ENCODE measurements around the gene GPR42.
"Not testable (repeated sequence)": the region's sequence is repeated elsewhere in the genome, so short reads cannot be mapped to it uniquely, and the experiment has no call there.

Gene GPR42

DNA sequence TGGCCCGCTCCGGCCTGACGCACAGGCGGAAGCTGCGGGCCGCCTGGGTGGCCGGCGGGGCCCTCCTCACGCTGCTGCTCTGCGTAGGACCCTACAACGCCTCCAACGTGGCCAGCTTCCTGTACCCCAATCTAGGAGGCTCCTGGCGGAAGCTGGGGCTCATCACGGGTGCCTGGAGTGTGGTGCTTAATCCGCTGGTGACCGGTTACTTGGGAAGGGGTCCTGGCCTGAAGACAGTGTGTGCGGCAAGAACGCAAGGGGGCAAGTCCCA is 18.8 kb upstream of the GPR42 start:
- no peak overlapping the region for H3K4me3 ChIP-seq (ENCODE audit: low read length)
- TF ChIP-seq ZNF274 (IDR thresholded peaks at IDR 0.05; ENCODE audit: low read depth, low read length): no peak

DNA sequence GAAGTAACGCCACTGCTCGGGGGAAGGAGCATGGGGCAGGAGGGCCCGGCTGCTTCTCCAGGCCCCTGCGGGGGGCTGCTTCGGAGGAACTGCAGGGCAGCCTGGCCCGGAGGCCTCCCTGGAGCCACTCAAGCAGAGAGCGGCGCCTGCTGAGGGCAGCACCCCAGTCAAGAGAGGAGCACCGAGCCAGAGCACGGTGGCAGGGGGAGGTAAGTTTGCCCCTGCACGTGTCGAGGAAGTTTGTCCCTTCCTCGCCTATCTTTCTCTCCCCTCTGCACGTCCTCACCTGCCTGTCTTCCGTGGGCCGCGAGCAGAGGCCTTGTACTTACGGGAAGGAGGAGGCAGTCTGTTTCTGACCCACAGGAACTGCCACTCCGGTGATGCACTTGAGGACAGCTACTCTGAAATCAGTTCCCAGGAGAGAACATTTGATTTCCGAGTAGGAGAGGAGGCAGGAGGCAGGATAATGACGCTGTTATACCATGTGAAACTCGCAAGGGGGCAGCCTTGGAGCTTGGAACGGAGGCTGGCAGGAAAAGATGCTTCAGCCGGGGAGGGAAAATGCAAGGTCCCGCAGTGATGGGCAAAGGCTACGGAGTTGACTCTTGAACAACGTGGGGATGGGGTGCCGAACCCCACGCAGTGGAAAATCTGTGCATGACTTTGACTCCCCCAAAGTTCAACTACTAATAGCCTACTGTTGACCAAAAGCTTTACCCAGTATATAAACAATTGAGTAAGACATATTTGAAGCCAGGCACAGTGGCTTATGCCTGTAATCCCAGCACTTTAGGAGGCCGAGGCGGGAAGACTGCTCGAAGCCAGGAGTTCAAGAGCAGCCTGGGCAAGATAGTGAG is 18.2 kb upstream of the GPR42 start:
- H3K4me3 ChIP-seq (ENCODE audit: low read length): no peak overlapping the region
- TF ChIP-seq ZNF274 (IDR thresholded peaks at IDR 0.05; ENCODE audit: low read depth, low read length): no peak

DNA sequence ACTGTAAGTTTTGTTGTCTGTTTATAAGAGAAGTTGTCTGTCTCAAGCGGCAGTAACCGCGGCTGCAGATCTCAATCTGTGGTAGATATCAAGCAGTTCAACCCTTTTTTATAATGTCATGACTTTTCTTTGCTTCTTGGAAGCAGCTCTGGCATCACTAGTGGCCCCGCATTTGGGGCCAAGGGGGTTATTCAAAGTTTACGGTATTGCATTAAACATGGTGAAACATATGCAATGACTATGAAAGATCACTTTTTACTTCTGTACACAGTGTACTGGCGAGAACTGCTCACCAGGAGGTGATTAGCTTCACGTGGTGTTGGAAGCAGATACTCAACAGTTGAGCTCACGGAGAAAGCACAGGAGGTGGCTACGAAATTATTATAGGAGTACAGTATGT is 17.2 kb upstream of the GPR42 start:
- no peak overlapping the region for H3K4me3 ChIP-seq (ENCODE audit: low read length)
- no peak for TF ChIP-seq ZNF274 (IDR thresholded peaks at IDR 0.05; ENCODE audit: low read depth, low read length)

DNA sequence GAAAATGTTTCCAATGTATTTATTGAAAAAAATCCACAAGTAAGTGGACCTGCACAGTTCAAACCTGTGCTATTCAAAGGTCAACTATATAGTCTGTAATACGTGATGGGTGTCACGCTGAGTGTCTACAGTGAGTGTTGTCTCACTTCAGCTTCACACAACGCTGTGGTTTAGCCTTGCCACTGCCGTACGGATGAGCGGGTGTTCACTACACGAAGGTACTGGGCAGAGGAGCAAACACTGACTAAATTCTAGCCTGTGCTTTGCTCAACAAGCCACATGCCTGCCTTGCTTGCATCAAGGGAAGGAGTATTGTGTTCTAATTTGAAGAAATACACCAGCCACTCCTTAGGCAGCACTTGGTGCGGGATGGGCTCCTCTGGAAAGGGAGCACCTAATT is 16.0 kb upstream of the GPR42 start:
- TF ChIP-seq ZNF274 (IDR thresholded peaks at IDR 0.05; ENCODE audit: low read depth, low read length): no peak
- H3K4me3 ChIP-seq (ENCODE audit: low read length): no peak overlapping the region

DNA sequence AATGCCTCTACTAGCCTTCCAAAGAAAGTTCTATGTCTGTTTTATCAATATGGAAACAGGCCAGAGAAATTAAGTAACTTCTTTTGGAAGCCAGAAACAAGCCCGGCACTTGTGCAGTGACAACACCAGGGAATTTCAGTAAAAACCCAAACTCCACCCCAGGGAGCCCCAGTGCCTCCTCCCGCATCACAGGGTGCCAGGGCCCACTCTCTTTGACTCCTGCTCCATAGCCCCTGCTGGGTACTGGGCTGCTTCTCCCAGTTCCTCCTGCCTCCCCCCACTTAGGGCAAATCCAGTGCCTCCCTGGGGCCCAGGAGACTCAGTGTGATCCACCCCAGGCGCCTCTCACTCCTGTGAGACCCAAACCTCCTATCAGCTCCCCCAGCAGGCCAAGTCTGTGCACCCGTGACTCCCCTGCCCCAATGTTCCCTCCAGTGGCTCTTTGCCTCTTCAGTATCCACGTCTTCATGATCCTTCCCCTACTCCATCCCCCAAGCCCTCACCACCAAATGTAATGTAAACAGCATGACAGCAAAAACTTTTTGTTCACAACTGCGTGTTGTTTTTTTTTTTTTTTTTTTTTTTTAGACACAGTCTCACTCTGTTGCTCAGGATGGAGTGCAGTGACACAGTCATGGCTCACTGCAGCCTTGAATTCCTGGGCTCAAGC is 14.9 kb upstream of the GPR42 start:
- no peak for TF ChIP-seq ZNF274 (IDR thresholded peaks at IDR 0.05; ENCODE audit: low read depth, low read length)
- H3K4me3 ChIP-seq (ENCODE audit: low read length): no peak overlapping the region

DNA sequence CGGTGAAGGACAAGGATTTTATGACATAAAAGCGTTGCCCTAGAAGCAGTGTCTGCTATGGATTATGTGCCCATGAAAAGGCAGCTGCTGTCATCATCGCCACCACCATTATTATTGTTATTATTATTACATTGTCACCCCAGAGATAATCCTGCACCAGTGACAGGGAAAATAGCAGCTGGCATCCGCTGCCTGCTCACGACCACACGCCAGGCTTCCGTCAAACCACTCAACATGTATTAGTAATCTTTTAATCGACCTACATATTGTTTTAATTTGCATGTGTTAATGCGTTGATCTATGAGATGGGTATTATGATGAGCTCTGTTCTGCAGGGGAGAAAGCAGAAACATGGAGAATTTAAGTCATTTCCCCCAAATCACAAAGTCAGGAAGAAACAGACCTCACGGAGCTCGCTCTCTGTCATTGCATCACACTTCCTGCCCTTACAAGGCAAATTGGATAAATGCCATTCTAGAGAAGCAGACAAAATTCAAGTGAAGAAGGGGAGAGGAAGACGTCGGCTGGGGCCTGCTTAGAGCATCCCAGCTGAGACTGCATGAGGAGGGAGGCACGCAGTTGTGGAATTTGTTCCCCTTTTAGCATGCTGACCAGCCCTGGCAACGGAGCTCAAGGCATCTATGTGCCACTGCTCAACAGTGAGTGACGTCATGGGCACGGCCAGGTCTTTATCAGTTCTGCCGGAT is 12.8 kb upstream of the GPR42 start, which contains the start of gene FFAR3:
Gene FFAR3, plus strand, starts transcription at position 594 of the 707 bp plus-strand sequence. CDS start 431 bp downstream, outside the sequence.
- TF ChIP-seq ZNF274 (IDR thresholded peaks at IDR 0.05; ENCODE audit: low read depth, low read length): no peak
- no peak within 1 kb of the TSS for H3K4me3 ChIP-seq (ENCODE audit: low read length)

DNA sequence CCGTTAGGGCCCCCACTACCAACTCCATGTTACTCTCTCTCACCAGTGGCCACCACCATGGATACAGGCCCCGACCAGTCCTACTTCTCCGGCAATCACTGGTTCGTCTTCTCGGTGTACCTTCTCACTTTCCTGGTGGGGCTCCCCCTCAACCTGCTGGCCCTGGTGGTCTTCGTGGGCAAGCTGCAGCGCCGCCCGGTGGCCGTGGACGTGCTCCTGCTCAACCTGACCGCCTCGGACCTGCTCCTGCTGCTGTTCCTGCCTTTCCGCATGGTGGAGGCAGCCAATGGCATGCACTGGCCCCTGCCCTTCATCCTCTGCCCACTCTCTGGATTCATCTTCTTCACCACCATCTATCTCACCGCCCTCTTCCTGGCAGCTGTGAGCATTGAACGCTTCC is 12.0 kb upstream of the GPR42 start:
- H3K4me3 ChIP-seq (ENCODE audit: low read length): not testable (repeated sequence)

DNA sequence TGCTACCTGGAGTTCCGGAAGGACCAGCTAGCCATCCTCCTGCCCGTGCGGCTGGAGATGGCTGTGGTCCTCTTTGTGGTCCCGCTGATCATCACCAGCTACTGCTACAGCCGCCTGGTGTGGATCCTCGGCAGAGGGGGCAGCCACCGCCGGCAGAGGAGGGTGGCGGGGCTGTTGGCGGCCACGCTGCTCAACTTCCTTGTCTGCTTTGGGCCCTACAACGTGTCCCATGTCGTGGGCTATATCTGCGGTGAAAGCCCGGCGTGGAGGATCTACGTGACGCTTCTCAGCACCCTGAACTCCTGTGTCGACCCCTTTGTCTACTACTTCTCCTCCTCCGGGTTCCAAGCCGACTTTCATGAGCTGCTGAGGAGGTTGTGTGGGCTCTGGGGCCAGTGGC is 11.5 kb upstream of the GPR42 start:
- H3K4me3 ChIP-seq (ENCODE audit: low read length): not testable (repeated sequence)

DNA sequence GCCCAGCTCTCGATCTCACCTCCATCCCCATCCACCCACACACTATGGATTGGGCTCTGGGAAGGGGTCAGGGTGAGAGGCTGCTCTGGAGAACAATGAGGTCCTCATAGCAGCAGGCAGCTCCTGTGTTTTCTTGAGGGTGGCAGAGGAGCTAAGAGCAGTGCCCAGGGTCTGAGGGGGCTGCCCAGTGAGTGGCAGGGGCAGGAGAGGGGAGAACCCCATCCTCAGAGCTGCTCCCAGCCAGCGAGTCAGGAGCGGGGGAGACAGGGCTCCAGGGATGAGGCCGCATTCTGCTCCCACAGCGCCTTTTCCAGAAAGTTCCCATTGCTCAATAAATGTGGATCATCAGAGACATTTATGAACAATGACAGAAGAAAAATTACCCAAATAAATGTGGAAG is 10.8 kb upstream of the GPR42 start:
- H3K4me3 ChIP-seq (ENCODE audit: low read length): not testable (repeated sequence)

DNA sequence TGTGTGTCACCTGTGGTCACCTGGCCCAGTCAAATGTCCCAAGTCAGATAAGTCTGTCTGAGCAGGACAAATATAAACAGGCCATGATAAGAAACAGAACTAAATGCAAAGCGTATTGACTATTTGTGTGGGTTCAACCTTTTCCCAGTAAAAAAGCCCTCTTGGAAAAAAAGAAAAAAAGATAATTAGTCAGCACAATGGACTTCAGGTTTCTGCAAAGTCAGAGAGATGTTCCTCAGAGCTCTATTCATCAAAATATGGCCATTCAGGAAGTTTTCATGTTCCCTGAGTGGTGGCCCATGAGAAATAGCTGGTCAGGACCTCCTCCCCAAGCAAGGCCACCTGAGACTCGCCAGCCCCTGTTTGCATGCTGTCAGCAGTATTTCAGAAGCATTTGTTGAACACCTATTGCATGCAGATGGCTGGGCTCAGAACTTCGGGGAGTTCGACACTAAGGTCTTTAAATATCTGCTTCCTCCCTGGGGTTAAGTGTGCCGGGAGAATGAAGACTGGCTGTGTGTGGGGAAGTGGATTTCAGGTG is 9.9 kb upstream of the GPR42 start:
- no peak overlapping the region for H3K4me3 ChIP-seq (ENCODE audit: low read length)
- TF ChIP-seq ZNF274 (IDR thresholded peaks at IDR 0.05; ENCODE audit: low read depth, low read length): no peak

DNA sequence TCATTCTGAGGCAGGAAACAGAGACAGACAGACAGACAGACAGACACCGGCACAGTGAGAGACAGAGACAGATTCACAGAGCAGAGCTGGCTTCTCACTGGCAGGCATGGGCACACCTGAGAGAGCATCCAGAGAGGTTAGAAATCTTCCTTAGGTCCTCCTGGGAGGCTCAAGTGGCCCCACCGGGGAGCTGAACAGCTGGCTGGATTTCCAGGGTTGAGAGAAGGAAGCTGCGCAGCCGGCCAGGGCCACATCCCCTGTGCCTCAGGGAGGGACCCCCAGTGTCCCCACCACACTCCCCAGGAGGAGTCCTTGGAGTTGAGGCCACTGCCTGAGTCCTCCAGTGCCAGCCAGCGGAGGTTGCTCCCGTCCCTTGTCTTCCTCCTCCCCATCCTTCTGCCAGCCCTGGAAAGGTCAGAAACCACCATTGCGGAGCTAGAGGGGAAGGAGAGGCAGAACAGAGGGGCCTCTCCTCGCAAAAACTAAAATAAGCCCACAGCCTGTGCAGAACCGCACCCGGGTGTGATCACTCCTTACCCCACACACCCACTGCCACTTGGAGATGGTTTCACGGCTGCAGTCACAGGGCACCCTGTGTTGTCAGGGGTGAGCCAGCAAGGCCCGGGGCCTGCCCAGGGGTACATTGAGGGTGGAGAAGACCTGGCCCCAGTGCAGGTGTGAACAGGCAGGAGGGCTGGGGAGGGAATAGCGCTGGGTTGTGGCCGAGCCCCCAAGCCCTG is 8.4 kb upstream of the GPR42 start:
- H3K4me3 ChIP-seq (ENCODE audit: low read length): no peak overlapping the region
- no peak for TF ChIP-seq ZNF274 (IDR thresholded peaks at IDR 0.05; ENCODE audit: low read depth, low read length)

DNA sequence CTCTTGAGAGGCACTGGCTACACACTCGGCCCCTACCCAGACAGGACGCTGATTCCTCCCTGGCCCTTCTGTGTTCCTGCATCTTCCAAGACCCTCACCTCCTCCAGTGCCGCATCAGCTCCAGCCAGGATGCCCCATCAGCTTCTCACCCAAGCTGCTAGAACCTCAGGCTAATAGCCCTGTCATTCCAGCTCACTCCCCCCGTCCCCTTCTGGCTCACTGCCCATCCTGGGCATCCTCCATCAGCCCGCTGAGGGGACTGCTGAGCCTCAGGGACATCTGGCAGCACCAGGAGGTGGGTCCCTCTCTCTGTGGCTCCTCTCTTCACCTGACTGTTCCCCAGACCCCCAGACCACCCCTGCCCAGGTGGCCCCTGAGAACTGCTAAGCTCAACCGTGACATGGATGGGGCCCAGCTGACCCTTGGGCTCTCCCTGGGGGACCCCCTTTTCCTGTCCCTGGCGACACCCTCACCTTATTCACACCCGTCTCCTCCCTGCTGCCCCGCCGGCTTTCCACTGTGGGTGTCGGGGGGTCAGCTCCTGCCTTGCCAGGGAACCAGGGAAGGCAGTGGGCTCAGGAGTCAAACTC is 7.8 kb upstream of the GPR42 start:
- H3K4me3 ChIP-seq (ENCODE audit: low read length): no peak overlapping the region
- TF ChIP-seq ZNF274 (IDR thresholded peaks at IDR 0.05; ENCODE audit: low read depth, low read length): no peak

DNA sequence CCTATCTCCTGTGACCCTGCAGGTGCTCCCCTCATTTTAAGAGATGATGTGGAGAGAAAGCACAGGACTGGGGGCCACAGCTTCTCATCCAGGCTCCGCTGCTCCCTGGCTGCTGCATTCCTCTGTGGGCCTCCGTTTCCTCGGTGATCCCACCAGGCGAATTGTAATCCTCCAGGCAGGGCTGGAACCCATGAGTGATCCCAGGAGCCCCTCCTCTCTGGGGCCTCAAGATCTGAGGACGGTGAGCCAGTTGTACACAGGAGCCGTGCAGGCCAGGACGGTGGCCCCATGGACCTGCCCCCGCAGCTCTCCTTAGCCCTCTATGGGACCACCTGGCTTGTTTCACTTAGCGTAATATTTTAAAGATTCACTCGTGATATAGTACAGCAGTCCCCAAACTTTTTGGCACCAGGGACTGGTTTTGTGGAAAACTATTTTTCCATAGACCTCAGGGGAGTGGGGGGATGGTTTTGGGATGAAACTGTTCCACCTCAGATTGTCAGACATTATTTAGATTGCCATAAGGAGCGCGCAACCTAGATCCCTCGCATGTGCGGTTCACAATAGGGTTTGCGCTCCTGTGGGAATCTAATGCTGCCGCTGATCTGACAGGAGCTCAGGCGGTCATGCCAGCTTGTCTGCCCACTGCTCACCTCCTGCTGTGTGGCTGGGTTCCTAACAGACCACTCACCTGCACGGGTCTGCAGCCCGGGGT is 7.0 kb upstream of the GPR42 start:
- H3K4me3 ChIP-seq (ENCODE audit: low read length): no peak overlapping the region
- TF ChIP-seq ZNF274 (IDR thresholded peaks at IDR 0.05; ENCODE audit: low read depth, low read length): no peak

Measured in GM08714 (cell line).